Measurements from ENCODE around the gene DDX3X.

GRCh38 chrX:41377624-41378023 lies 43.7 kb downstream of the DDX3X start:
- TF ChIP-seq, protein P1, sequence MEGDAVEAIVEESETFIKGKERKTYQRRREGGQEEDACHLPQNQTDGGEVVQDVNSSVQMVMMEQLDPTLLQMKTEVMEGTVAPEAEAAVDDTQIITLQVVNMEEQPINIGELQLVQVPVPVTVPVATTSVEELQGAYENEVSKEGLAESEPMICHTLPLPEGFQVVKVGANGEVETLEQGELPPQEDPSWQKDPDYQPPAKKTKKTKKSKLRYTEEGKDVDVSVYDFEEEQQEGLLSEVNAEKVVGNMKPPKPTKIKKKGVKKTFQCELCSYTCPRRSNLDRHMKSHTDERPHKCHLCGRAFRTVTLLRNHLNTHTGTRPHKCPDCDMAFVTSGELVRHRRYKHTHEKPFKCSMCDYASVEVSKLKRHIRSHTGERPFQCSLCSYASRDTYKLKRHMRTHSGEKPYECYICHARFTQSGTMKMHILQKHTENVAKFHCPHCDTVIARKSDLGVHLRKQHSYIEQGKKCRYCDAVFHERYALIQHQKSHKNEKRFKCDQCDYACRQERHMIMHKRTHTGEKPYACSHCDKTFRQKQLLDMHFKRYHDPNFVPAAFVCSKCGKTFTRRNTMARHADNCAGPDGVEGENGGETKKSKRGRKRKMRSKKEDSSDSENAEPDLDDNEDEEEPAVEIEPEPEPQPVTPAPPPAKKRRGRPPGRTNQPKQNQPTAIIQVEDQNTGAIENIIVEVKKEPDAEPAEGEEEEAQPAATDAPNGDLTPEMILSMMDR (IDR thresholded peaks at IDR 0.05) = no peak
- no peak for TF ChIP-seq POLR2A (IDR thresholded peaks at IDR 0.05)
- no peak for TF ChIP-seq EP300 (IDR thresholded peaks at IDR 0.05)
- TF ChIP-seq POLR2AphosphoS5 (IDR thresholded peaks at IDR 0.05) = no peak

Data from suprapubic skin (tissue), 4 donors.